HTERT RPE-1 (cell line): ENCODE measurements around the gene HSPA12B.

Experiments used
- in situ Hi-C: fragments of 300-500 bp; cut with MboI; formaldehyde crosslinking; loops from 4 replicates; pipeline ENCODE4 v1.14.3; 2020; ENCODE audit warnings: low sequenced_read_pairs

The HSPA12B gene, protein sequence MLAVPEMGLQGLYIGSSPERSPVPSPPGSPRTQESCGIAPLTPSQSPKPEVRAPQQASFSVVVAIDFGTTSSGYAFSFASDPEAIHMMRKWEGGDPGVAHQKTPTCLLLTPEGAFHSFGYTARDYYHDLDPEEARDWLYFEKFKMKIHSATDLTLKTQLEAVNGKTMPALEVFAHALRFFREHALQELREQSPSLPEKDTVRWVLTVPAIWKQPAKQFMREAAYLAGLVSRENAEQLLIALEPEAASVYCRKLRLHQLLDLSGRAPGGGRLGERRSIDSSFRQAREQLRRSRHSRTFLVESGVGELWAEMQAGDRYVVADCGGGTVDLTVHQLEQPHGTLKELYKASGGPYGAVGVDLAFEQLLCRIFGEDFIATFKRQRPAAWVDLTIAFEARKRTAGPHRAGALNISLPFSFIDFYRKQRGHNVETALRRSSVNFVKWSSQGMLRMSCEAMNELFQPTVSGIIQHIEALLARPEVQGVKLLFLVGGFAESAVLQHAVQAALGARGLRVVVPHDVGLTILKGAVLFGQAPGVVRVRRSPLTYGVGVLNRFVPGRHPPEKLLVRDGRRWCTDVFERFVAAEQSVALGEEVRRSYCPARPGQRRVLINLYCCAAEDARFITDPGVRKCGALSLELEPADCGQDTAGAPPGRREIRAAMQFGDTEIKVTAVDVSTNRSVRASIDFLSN

DNA sequence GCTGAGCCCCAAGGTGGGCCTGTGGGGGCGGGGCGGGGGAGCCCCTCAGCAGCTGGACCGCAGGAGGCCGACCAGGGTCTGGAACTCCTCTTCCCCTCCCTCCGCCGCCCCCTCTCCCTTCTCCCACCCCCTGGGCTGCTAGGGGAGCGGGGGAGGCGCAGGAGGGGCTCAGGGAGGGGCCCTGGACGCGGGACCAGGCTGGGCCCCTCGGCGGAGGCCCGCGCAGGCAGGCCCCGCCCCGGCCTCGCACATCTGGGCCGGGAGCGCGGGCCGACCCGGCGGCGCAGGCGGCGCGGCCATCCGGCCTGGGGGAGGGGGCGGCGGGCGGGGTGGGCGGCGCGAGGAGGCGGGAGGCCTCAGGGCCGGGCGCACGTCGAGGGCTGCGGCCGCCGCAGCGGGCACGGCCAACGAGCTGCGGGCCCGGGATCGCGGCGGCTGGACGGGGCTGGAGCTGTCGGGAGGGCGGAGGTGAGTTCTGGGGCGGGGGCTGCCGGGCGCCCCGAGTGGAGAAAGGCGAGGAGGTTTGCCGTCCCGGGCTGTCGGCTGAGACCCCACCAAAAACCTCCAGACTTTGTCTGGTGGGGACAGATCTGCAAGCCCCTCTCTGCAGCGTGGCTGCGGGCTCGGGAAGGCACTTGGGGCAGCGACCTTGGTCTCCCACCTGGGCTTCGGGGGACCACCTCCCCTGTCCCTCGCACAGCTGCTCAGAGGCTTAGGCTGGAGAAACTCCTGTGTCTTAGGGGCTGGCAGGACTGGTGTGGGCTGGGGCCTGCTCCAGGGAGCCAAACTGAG lies at the start of gene HSPA12B:
Gene HSPA12B (plus strand): TSS at position 359 of the 792 bp plus-strand sequence. CDS start 5,990 bp downstream, outside the sequence.
- in situ Hi-C loops: no loop called here

DNA sequence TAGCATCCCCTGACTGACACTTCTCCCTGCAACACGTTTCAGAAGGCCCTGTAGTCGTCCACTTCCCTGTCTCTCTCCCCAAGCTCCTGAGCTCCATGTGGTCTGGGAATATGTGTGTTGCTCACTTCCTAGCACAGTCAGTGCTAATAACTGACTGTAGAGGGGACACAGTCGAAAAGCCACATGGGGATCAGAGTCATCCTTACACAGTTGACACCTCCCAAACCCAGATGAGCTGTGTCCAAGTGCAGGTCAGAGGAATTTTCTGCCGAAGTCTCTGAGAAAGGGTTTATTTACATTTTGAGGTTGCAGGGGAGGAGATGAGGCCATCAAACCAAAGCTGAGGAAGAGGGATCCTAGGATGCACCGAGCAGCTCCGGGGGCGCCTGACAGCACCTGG lies 47.1 kb upstream of the HSPA12B start:
- in situ Hi-C loops: no loop called here

DNA sequence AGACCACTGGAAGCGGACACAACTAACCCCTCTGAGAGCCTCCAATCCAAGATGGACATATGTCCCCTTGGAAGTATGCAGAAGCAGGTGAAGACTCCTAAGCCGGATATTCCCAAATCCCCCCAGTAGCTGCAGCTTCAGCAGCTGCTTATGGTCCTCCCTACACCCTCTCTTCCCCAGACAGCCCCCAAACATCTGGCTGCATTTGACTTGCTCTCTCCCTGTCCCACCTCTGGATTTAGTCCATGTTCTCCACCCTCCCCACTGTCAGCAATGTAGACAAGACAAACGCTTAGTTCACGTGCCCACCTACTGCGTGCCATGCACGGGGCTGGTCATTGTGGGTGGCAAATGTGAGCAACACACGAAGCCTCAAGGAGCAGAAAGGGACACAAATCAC lies 46.1 kb upstream of the HSPA12B start:
- in situ Hi-C loops: no loop called here

- in situ Hi-C loops: no loop called here
Observed at GRCh38 chr20:3686867-3687321, 45.6 kb upstream of the HSPA12B start.

DNA sequence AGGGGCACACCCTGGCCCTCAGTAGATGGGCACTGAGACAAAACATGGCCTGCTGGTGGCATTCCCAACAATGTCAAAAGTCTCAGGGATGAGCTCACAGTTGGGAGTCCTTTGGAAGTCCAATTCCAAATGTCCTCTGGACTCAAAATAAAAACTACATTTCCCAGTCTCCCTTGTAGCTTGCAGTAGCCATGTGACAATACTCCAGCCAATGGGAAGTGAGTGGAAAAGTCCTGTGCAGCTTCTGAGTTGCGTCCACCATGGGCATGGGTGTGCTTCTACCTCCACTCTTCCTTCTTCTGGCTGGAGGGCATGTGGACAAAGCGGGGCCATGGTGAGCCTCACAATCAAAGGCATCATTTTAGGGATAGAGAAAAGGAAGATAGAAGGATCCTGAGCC lies 44.8 kb upstream of the HSPA12B start:
- in situ Hi-C loops: no loop called here

GRCh38 chr20:3689978-3690377 lies 42.5 kb upstream of the HSPA12B start:
- in situ Hi-C loops: no loop called here

- in situ Hi-C loops: no loop called here
Observed at GRCh38 chr20:3690413-3690812, 42.1 kb upstream of the HSPA12B start.

DNA sequence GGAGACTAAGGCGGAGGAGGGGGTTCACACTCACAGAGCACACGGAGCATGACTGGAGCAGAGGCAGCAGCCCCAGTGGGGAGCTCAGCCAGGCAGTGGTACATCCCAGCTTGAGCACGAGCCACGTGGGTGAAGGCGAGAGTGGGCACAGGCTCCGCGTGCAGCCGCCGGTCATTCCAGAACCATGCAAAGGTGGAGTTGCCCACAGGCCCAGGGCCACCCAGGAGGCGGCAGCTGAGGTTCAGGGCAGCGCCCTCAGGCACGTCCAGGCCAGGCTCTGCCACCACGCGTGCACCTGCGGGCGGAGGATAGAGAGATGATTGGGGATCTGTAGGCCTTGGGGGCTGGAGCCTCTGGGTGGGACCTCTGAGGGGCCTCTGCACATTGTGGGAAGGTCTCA lies 41.2 kb upstream of the HSPA12B start:
- in situ Hi-C loops: no loop called here

DNA sequence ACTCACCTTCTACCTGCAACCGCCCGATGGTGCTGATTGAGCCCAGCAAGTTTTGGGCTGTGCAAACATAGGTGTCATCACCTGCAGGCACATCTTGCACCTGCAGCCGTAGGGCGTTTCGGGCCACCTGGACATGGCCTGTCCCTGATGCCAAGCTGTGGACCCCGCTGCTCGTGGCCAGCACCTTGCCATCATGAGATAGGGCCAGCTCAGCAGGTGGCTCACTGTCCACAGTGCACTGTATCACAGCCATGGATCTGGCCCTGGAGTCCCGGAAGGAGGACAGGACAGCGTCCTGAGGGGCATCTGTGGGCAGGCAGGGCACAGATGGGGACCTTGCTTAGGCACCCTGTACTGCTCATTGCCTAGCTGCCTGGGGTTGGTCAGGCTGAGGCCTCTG lies 40.6 kb upstream of the HSPA12B start:
- in situ Hi-C loops: no loop called here

DNA sequence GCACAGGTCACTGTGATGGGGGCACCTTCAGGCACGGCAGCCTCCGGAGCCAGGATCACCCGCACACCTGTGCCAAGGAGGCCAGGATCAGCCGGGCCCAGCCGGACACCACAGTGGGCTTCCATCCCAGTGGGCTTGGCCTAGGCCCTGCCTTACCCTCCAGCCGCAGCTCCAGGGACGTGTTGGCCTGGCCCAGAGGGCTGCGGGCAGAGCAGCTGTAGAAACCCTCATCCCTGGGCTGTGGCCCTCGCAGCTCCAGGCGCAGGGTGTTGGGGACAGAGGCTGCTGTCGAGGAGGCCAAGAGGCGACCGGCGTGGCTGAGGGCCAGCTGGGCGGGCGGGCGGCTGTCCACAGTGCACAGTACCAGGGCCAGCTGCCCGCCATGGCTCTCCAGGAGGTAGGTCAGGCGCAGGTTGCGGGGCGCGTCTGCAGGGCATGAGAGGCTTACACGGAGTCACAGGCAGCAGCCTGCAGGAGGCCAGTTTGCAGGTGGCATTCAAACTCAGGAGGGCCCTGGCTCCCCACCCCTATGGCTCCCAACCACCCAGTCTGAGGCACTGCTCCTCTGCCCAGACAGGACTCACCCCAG lies 39.7 kb upstream of the HSPA12B start:
- in situ Hi-C loops: no loop called here

DNA sequence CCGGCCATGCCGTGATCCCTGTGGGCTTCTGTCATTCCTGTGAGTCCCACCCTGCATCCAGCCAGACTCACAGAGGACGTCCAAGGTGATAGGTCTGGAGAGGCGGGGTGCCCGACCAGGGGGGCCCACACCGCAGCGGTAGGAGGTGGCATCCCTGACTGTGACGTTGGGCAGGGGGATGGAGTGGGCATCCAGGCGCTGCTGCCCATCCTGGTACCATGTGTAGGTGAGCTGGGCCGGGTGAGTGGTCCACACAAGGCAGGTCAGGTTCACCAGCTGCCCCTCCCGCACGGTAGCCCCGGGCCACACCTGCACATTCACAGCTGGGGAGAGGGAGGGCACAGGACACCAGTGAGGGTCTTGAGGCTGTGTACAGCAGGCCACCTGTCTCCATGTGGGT lies 39.1 kb upstream of the HSPA12B start:
- in situ Hi-C loops: no loop called here

DNA sequence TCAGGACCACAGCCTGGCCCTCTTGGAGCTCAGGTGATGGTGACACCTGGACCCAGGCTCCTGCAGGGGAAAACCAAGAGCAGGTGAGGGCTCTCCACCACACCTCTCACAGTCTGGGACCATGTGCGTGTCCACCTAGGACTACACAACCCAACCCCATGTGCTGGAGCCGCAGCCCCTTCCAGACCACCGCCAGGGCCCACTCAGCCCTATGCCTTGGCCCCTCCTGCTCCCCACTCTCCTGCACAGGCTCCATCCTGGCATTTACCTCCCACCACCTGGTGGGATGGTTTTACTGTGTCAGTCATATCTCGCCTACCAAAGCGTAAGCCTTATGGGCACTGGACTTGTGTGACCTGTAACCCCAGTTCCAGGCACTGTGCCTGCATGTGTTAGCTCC lies 37.6 kb upstream of the HSPA12B start:
- in situ Hi-C loops: no loop called here

DNA sequence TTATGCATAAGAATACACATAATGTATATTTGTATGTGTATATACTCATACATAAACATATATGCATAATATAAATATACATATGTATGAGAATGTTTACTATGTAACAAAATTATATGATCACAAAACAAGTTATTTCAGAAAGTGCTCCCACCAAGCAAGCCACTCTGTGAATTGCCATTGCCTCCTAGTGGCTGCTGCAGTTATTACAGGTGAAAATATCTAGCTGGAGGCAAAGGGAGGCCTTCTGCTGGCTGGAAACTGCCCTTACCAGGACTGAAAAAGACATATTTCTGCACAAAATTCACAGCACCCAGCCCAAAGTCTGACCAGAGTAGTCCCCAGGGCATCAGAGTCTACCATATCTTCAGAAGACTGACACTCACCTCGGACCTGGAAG lies 36.3 kb upstream of the HSPA12B start:
- in situ Hi-C loops: no loop called here

GRCh38 chr20:3696745-3697587 lies 35.5 kb upstream of the HSPA12B start:
- in situ Hi-C loops: no loop called here

GRCh38 chr20:3697588-3698305 lies 34.7 kb upstream of the HSPA12B start:
- in situ Hi-C loops: no loop called here

- in situ Hi-C loops: no loop called here
Observed at GRCh38 chr20:3698591-3699001, 33.9 kb upstream of the HSPA12B start.

- in situ Hi-C loops: no loop called here
Observed at GRCh38 chr20:3699037-3699436, 33.4 kb upstream of the HSPA12B start.

DNA sequence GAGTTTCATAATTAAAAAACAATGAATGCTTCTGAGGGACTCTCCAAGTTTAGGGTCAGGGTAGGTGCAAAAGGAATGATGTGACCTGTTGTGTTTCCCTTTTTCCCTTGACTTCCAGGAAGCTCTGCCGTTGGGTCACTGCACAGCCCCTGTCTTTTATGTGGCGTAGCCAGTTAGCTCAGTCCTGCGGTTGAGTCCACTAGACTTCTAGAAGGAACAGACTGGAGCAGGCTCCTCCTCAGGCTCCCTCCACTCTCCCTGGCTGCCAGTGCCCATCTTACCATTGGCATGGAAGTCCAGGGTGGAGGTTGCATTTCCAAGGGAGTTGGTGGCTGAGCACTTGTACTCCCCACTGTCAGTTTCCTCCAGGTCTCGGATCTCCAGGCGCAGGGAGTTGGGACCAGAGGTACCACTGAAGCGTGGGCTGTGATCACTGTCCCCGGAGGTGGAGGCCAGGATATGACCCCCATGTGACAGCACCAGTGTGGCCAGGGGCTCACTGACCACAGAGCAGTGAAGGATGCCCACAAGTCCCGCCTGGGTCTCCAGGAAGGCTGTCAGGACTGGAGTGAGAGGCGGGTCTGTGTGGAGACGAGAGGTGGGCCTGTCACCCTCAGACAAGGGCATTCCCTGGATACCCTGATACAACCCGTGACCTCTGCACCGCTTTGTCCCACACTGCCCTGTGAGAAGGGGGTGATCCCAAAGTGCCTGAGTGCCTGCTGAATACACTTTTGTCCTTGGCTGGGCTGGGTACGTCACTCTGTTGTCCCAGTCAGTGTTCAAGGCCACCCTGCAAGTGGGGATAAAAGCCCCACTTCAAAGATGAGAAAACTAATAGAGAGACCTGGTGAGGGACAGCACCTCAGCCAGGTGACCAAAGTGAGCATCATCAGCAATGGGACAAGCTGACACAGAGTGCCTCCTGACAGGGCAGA lies 31.2 kb upstream of the HSPA12B start:
- in situ Hi-C loops: no loop called here
